LNCaP clone FGC (cell line): Measurements from ENCODE around the gene PKD1L1.
A peak's percentile ranks its signal among the peaks of the same experiment; 100 is the strongest.

Experiments used
- DNase-seq: peaks from one replicate; pipeline ENCODE4 v3.0.0-alpha.2; 2011; ENCODE audit warnings: low read depth
- H3K4me3 ChIP-seq: 2 replicates; pipeline ENCODE4 v1.5.1; 2011; ENCODE audit warnings: mild to moderate bottlenecking, low read depth, low read length, control low read depth
- CTCF ChIP-seq: IDR thresholded peaks from 2 replicates; pipeline ENCODE4 v1.5.1; 2012; ENCODE audit warnings: mild to moderate bottlenecking; ENCODE audit not compliant: control insufficient read depth, insufficient read depth; ENCODE audit errors: extremely low read depth

PKD1L1 gene

GRCh38 chr7:47908720-47909119 is 39.5 kb downstream of the PKD1L1 start:
- no peak for TF ChIP-seq CTCF
- no peak overlapping the region for H3K4me3 ChIP-seq
- DNase-seq, result no peak

- TF ChIP-seq CTCF, result no peak
- no peak overlapping the region for H3K4me3 ChIP-seq
- DNase-seq, result no peak
Measured at GRCh38 chr7:47907981-47908616, 40.2 kb downstream of the PKD1L1 start.

GRCh38 chr7:47906883-47907282 is 41.4 kb downstream of the PKD1L1 start:
- no peak for TF ChIP-seq CTCF
- peak; percentile 92 for DNase-seq
- H3K4me3 ChIP-seq, result no peak overlapping the region

- TF ChIP-seq CTCF, result no peak
- no peak for DNase-seq
- no peak overlapping the region for H3K4me3 ChIP-seq
Measured at GRCh38 chr7:47905076-47905920, 43.0 kb downstream of the PKD1L1 start.

GRCh38 chr7:47902013-47902412 is 46.3 kb downstream of the PKD1L1 start:
- DNase-seq, result no peak
- no peak overlapping the region for H3K4me3 ChIP-seq
- no peak for TF ChIP-seq CTCF

- no peak overlapping the region for H3K4me3 ChIP-seq
- no peak for TF ChIP-seq CTCF
- no peak for DNase-seq
Measured at GRCh38 chr7:47901542-47901941, 46.7 kb downstream of the PKD1L1 start.
